Measurements from ENCODE around the gene CPA1.

The CPA1 gene

DNA sequence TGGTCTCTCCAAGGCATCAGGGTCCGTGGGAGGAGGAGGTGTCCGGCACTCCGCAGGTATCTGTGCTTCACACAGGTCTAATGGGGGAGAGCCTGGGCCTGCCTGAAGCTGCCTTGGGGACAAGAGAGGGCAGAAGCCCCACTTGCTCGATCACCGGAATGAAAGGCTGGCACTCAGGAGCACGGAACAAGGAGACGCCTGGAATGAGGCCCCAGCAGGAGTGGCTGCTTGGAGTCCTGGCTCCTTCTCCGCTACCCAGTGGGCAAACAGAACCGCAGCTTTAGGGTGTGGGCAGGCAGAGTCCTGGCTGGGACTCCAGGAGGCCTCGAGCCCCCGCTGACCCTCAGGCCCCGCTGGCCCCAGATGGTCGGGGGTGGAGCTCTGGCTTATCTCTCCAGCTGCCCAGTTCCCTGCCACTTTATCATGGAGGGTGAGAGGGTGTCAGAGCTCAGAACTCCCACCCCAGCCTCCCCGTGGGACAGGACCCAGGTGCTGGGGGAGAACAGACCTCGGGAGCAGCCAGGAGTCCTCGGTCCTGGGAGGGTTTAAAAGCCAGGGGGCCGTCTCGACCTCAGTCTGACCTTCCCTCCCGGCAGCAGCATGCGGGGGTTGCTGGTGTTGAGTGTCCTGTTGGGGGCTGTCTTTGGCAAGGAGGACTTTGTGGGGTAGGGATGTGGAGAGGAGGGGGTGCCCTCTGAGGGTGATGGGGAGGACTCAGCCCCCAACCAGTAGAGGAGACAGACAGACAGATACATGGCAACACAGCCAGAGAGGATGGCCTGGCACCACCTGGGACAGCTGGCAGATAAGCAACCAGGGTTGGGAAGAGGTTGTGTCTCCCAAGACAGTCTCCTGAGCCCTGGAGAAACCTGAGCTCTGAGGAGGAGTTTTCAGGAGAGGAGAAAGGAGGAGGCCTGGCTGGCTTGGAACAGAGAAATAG is at the start of gene CPA1:
CPA1 (plus strand) TSS at position 574 of the 940 bp plus-strand sequence; CDS start at position 601, 27 bp downstream.
- TF ChIP-seq, protein P1, sequence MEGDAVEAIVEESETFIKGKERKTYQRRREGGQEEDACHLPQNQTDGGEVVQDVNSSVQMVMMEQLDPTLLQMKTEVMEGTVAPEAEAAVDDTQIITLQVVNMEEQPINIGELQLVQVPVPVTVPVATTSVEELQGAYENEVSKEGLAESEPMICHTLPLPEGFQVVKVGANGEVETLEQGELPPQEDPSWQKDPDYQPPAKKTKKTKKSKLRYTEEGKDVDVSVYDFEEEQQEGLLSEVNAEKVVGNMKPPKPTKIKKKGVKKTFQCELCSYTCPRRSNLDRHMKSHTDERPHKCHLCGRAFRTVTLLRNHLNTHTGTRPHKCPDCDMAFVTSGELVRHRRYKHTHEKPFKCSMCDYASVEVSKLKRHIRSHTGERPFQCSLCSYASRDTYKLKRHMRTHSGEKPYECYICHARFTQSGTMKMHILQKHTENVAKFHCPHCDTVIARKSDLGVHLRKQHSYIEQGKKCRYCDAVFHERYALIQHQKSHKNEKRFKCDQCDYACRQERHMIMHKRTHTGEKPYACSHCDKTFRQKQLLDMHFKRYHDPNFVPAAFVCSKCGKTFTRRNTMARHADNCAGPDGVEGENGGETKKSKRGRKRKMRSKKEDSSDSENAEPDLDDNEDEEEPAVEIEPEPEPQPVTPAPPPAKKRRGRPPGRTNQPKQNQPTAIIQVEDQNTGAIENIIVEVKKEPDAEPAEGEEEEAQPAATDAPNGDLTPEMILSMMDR (IDR thresholded peaks at IDR 0.05) = no peak
- no peaks in the 10 kb centered on the region for H3K27me3 ChIP-seq
- no peak within 1 kb of the TSS for H3K4me3 ChIP-seq (ENCODE audit: low read depth in 1 of 2, low read length in 1 of 2)
- no peaks in the 10 kb centered on the region for H3K36me3 ChIP-seq
- H3K9me3 ChIP-seq = no peaks in the 10 kb centered on the region
- no peak within 1 kb of the TSS for H3K27ac ChIP-seq
- peaks cover 0 to 2% of the 10 kb centered on the region in 2 experiments for H3K4me1 ChIP-seq (ENCODE audit: control insufficient read depth in 1 of 2, insufficient read depth in 1 of 2, low read depth in 1 of 2, low read length in 1 of 2)

DNA sequence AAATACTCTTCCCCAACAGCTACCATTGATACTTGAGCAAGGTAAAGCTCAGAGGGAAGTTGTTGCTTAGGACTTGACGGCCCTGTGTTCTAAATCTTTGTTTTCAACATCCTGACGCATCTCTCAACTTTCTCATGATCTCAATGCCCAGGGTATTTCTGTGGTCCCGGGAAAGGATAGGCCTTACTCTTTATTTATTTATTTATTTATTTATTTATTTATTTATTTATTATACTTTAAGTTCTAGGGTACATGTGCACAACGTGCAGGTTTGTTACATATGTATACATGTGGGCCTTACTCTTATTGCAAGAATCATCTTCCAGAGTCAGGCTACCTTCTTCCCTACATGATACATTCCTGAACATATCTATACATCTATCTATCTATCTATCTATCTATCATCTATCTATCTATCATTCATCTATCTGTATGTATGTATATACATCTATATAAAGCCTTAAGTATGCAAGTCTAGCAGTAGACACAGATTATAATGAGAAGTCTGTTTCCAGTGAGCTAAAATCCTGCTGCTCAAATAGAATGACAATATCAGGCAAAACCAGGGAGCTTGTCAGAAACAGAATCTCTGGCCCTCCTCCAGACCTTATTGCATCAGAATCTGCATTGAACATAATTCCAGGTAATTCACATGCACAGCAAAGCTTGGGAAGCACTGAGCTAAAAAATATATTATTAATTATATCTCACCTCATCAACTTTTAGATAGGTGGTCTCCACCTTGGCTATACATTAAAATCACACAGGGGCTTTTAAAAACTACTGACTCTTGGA is 47.8 kb upstream of the CPA1 start:
- TF ChIP-seq, protein P1 (IDR thresholded peaks at IDR 0.05) = no peak
- H3K27me3 ChIP-seq = no peaks in the 10 kb centered on the region
- H3K4me3 ChIP-seq (ENCODE audit: low read depth in 1 of 2, low read length in 1 of 2) = no peak overlapping the region
- H3K4me1 ChIP-seq (ENCODE audit: control insufficient read depth in 1 of 2, insufficient read depth in 1 of 2, low read depth in 1 of 2, low read length in 1 of 2) = no peaks in the 10 kb centered on the region
- H3K36me3 ChIP-seq = no peaks in the 10 kb centered on the region
- no peak overlapping the region for H3K27ac ChIP-seq
- no peaks in the 10 kb centered on the region for H3K9me3 ChIP-seq

DNA sequence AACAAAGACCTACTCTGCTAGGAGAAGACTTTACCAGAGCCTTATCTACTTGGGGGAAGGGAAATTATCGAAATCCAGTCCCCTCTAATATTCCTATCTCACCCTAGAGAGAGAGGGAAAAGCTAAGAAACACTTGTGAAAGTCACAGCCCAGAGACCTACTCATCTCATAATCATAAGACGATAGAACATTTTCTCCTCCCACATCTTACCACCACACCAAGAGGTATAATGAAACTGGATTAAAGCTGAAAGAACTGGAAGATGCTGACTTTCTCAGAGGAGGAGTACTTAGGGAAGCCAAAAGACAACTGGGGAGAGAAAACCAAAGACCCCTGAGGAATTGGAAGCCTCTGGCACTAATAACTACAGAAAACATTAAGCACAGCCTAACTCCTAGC is 46.5 kb upstream of the CPA1 start:
- TF ChIP-seq, protein P1 (IDR thresholded peaks at IDR 0.05) = no peak
- H3K4me3 ChIP-seq (ENCODE audit: low read depth in 1 of 2, low read length in 1 of 2) = no peak overlapping the region

DNA sequence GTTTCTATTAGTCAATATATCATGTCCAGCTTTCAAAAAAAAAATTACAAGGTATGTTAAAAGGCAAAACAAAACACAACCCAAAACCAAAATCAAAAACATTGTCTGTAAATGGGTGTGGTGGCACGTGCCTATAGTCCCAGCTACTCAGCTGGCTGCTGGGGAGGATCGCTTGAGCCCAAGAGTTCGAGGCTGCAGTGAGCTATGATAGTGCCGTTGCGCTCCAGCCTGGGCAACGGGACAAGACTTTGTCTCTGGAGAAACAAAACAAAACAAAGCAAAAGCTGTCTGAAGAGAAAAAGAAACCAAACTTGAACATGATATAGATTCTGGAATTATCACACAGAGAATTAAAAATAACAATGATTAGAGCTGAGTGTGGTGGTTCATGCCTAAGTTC is 46.0 kb upstream of the CPA1 start:
- H3K27ac ChIP-seq = no peak overlapping the region

More for the DNA sequence above, 46.5 kb upstream of the CPA1 start:
- no peaks in the 10 kb centered on the region for H3K36me3 ChIP-seq
- H3K27ac ChIP-seq = no peak overlapping the region
- H3K9me3 ChIP-seq = no peaks in the 10 kb centered on the region
- no peaks in the 10 kb centered on the region for H3K27me3 ChIP-seq
- no peaks in the 10 kb centered on the region for H3K4me1 ChIP-seq (ENCODE audit: control insufficient read depth in 1 of 2, insufficient read depth in 1 of 2, low read depth in 1 of 2, low read length in 1 of 2)

DNA sequence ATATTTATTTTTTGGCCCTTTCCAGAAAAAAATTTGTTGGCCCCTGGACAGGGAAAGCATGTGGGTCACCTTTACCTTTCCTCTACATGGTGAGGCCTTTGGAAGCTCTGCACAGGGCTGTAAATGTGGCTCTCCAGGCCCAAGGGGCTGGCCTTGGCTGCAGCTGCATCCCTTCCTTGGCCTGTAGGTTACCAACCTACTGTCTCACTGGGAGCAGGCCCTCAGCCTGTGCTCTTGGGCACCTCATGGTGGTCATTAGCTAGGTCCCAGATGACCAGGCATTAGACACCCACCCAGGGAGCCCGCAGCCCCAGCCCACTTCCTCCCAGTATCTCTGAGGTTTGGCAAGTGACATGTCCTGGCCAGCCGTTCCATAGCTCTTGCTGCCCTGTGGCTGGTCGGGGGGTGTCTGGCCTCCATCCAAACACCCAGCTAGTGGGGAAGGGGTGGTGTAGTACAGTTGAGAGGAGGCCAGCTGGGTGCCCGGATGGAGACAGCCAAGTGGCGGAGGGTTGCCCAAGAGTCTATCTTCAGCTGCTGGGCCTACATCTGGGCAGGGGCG is 42.8 kb upstream of the CPA1 start:
- H3K27ac ChIP-seq = no peak overlapping the region
- H3K4me1 ChIP-seq (ENCODE audit: control insufficient read depth in 1 of 2, insufficient read depth in 1 of 2, low read depth in 1 of 2, low read length in 1 of 2) = no peaks in the 10 kb centered on the region

More for the DNA sequence above, 46.0 kb upstream of the CPA1 start:
- TF ChIP-seq, protein P1 (IDR thresholded peaks at IDR 0.05) = no peak
- H3K9me3 ChIP-seq = no peaks in the 10 kb centered on the region
- H3K4me3 ChIP-seq (ENCODE audit: low read depth in 1 of 2, low read length in 1 of 2) = no peak overlapping the region
- no peaks in the 10 kb centered on the region for H3K36me3 ChIP-seq
- H3K27me3 ChIP-seq = no peaks in the 10 kb centered on the region
- no peaks in the 10 kb centered on the region for H3K4me1 ChIP-seq (ENCODE audit: control insufficient read depth in 1 of 2, insufficient read depth in 1 of 2, low read depth in 1 of 2, low read length in 1 of 2)

More for the DNA sequence above, 42.8 kb upstream of the CPA1 start:
- Histone ChIP-seq H3K9me3 (no peaks in the 10 kb centered on the region), H3K36me3 (no peaks in the 10 kb centered on the region), H3K4me3 (ENCODE audit: low read depth in 1 of 2, low read length in 1 of 2) (no peak overlapping the region), H3K27me3 (no peaks in the 10 kb centered on the region)
- TF ChIP-seq, protein P1 (IDR thresholded peaks at IDR 0.05) = no peak

All from neutrophil (primary cell).